K562 (cell line): ENCODE results near the gene PTK7. TPM values are rescaled to one million over a fixed set of nuclear protein-coding genes. Genes with fewer than 3 reads are reported as not detected.
A peak's percentile ranks its signal among the peaks of the same experiment; 100 is the strongest.

Experiments
- ATAC-seq: fragments of 200-7000 bp; cut with Tn5 transposase; 3 replicates; pipeline ENCODE4 v1.9.1; 2020; ENCODE audit warnings: moderate library complexity
- Bru-seq: library from RNA; stranded (reverse); fragments of 400-500 nt; gene quantifications from one replicate; lab custom pipeline; 2021; lab: Mats Ljungman, UMichigan
- BruChase-seq, 2 experiments: library from RNA; stranded (reverse); fragments of 400-500 nt; gene quantifications; one replicate each; lab custom pipeline; 2021; lab: Mats Ljungman, UMichigan
- BruUV-seq: library from RNA; stranded (reverse); fragments of 400-500 nt; replicated peaks from 2 replicates; lab custom pipeline; 2021; lab: Mats Ljungman, UMichigan
- CTCF ChIA-PET: fragments of 300-600 bp; formaldehyde crosslinking; extraction: SDS; loops from one replicate; lab custom pipeline; 2021; ENCODE audit warnings: low intra/inter-chr PET ratio; lab: Yijun Ruan, JAX
- POLR2A ChIA-PET: fragments of 300-600, 350-650 bp; sonication (Branson Sonifier 250); formaldehyde crosslinking; extraction: SDS; loops from one replicate; lab custom pipeline; 2021; ENCODE audit warnings: antibody characterized with exemption, inconsistent platforms; lab: Yijun Ruan, JAX
- DNase-seq, 4 experiments: peaks; one replicate each; pipeline versions ENCODE4 v3.0.0 to v3.0.0-alpha.2; 2011 to 2018; ENCODE audit warnings: low spot score in 3 of 4, mixed read lengths in 3 of 4; ENCODE audit errors: extremely low read depth in 1 of 4
- FAIRE-seq: peaks from 2 replicates; lab custom pipeline; 2011; peaks lifted over from hg19 to GRCh38; lab: Jason Lieb, UNC
- H2AFZ ChIP-seq: 2 replicates; pipeline ENCODE4 v1.6.0; 2011; ENCODE audit warnings: low read depth, low read length, control low read depth, inconsistent platforms
- H3K27ac ChIP-seq: fragments of 200-600 bp; 3 replicates; pipeline ENCODE4 v1.8.0; 2011; ENCODE audit warnings: low read depth, mild to moderate bottlenecking, control low read depth, inconsistent platforms, low read length, moderate library complexity, mixed read lengths; ENCODE audit errors: extremely low read depth
- H3K27me3 ChIP-seq, 2 experiments: fragments of 300-600 bp in 1 of 2; 2 replicates in 1 of 2; 3 replicates in 1 of 2; pipeline versions ENCODE4 v1.6.0 to v1.8.0; 2011; ENCODE audit warnings: inconsistent platforms in 2 of 2, low read length in 2 of 2, mild to moderate bottlenecking in 1 of 2, mixed read lengths in 1 of 2, moderate library complexity in 1 of 2; ENCODE audit not compliant: control insufficient read depth in 2 of 2, insufficient read depth in 2 of 2
- H3K36me3 ChIP-seq: fragments of 300-600 bp; 3 replicates; pipeline ENCODE4 v1.8.0; 2011; ENCODE audit warnings: mild to moderate bottlenecking, low read length, inconsistent platforms; ENCODE audit not compliant: control insufficient read depth, insufficient read depth
- H3K4me1 ChIP-seq, 2 experiments: fragments of 200-600 bp in 1 of 2; replicated peaks in 1 of 2; 2 replicates in 1 of 2; 3 replicates in 1 of 2; pipeline versions ENCODE4 v1.5.1 to v1.8.0; 2011; ENCODE audit warnings: inconsistent platforms in 2 of 2, low read length in 2 of 2, mild to moderate bottlenecking in 1 of 2, mixed read lengths in 1 of 2, moderate library complexity in 1 of 2; ENCODE audit not compliant: control insufficient read depth in 2 of 2, insufficient read depth in 2 of 2
- H3K4me2 ChIP-seq: 2 replicates; pipeline ENCODE4 v1.6.1; 2011; ENCODE audit warnings: low read length, control low read depth, inconsistent platforms, mixed read lengths; ENCODE audit not compliant: insufficient read depth
- H3K4me3 ChIP-seq: fragments of 200-600 bp; sonication (generic), shearing (Covaris generic); 2 replicates; pipeline ENCODE4 v1.5.1; 2016; ENCODE audit warnings: control low read depth, inconsistent platforms
- H3K79me2 ChIP-seq: fragments of 200-600 bp; 3 replicates; pipeline ENCODE4 v1.8.0; 2011; ENCODE audit warnings: low read length, inconsistent platforms; ENCODE audit not compliant: control insufficient read depth, insufficient read depth
- H3K9ac ChIP-seq, 2 experiments: 2 replicates each; pipeline versions ENCODE4 v1.6.0 to v1.6.1; 2011; ENCODE audit warnings: low read depth in 2 of 2, low read length in 2 of 2, control low read depth in 1 of 2, inconsistent platforms in 1 of 2, mild to moderate bottlenecking in 1 of 2, mixed read lengths in 1 of 2; ENCODE audit not compliant: insufficient read depth in 1 of 2
- H3K9me1 ChIP-seq: one replicate; pipeline ENCODE4 v1.6.0; 2011; ENCODE audit warnings: inconsistent platforms, mild to moderate bottlenecking, low read length, moderate library complexity; ENCODE audit not compliant: control insufficient read depth, insufficient read depth
- H3K9me3 ChIP-seq: replicated peaks from 2 replicates; pipeline ENCODE4 v1.5.1; 2011; ENCODE audit warnings: low read depth, low read length, inconsistent platforms; ENCODE audit not compliant: control insufficient read depth, insufficient read depth
- H4K20me1 ChIP-seq: replicated peaks from 2 replicates; pipeline ENCODE4 v1.6.1; 2011; ENCODE audit warnings: low read length, inconsistent platforms, mixed read lengths; ENCODE audit not compliant: control insufficient read depth, insufficient read depth
- CXXC5 ChIP-seq: fragments of 250-450 bp; sonication (Bioruptor Pico); IDR thresholded peaks from 2 replicates; pipeline ENCODE4 v1.8.0; 2022; ENCODE audit warnings: inconsistent platforms, mild to moderate bottlenecking, moderate library complexity
- EGR1 ChIP-seq: fragments of 450-650 bp; conservative IDR thresholded peaks from 2 replicates; pipeline ENCODE4 v1.6.1; 2017; ENCODE audit warnings: mild to moderate bottlenecking
- HNRNPLL ChIP-seq: fragments of 200-400 bp; formaldehyde crosslinking; IDR thresholded peaks from 2 replicates; pipeline ENCODE4 v1.6.1; 2017; ENCODE audit warnings: low read length, low read depth, mild to moderate bottlenecking; ENCODE audit not compliant: poor library complexity, severe bottlenecking
- KDM4B ChIP-seq, 2 experiments: fragments of 450-650 bp in 1 of 2; sonication (generic) in 1 of 2; IDR thresholded peaks; 2 replicates each; pipeline ENCODE4 v1.6.1; 2016 to 2017; ENCODE audit warnings: borderline replicate concordance in 2 of 2, antibody characterized with exemption in 1 of 2, low read depth in 1 of 2, mild to moderate bottlenecking in 1 of 2
- NFXL1 ChIP-seq: fragments of 450-650 bp; formaldehyde crosslinking; IDR thresholded peaks from 2 replicates; pipeline ENCODE4 v1.4.0; 2021; ENCODE audit warnings: mild to moderate bottlenecking
- POLR3A ChIP-seq: IDR thresholded peaks from 2 replicates; pipeline ENCODE4 v1.6.1; 2011; ENCODE audit warnings: borderline replicate concordance, mild to moderate bottlenecking, moderate library complexity; ENCODE audit not compliant: insufficient read length, insufficient read depth; ENCODE audit errors: extremely low read depth
- RB1 ChIP-seq: fragments of 450-650 bp; IDR thresholded peaks from 2 replicates; pipeline ENCODE4 v1.6.1; 2017; ENCODE audit warnings: low read depth, mild to moderate bottlenecking
- RBM34 ChIP-seq: fragments of 200-400 bp; formaldehyde crosslinking; IDR thresholded peaks from 2 replicates; pipeline ENCODE4 v1.6.1; 2018; ENCODE audit warnings: low read length, borderline replicate concordance; ENCODE audit not compliant: insufficient read depth
- UBTF ChIP-seq, 2 experiments: IDR thresholded peaks; 2 replicates each; pipeline ENCODE4 v1.6.1; 2012; ENCODE audit warnings: improper control_type of control experiment in 2 of 2, low read depth in 2 of 2, low read length in 2 of 2, borderline replicate concordance in 1 of 2
- VEZF1 ChIP-seq: fragments of 200-800 bp; sonication (Bioruptor generic); IDR thresholded peaks from 2 replicates; pipeline ENCODE4 v1.6.1; 2017; ENCODE audit warnings: missing genetic modification characterization, missing compliant biosample characterization
- ZBED1 ChIP-seq: IDR thresholded peaks from 2 replicates; pipeline ENCODE4 v1.6.1; 2014
- WGBS: fragments of 100-300 bp; shearing (Covaris generic); methylation state at CpG from one replicate; pipeline ENCODE4 v1.1.6; 2016; ENCODE audit warnings: low coverage, mixed read lengths; ENCODE audit not compliant: insufficient coverage; ENCODE audit errors: missing lambda C conversion rate; 5-methylcytosine and 5-hydroxymethylcytosine counted together
- in situ Hi-C: fragments of 300-500 bp; cut with MboI; formaldehyde crosslinking; loops from 4 replicates; pipeline ENCODE4 v1.15.0; 2018; ENCODE audit warnings: inconsistent platforms, mixed read lengths
- intact Hi-C: fragments of 100-400 bp; cut with micrococcal nuclease; formaldehyde crosslinking; loops from 2 replicates; pipeline ENCODE4 v1.14.2; 2022
- long read RNA-seq, 3 experiments: library from polyadenylated mRNA in 2 of 3; library from RNA in 1 of 3; unstranded in 2 of 3; stranded (forward) in 1 of 3; transcript quantifications; one replicate each; pipeline ENCODE4 v2.0.0, GENCODE V29; 2019 to 2022
- polyA minus RNA-seq, 3 experiments: library from RNA; depleted of rRNA, polyadenylated mRNA; stranded (reverse); fragments of >200 nt; gene quantifications; 2 replicates each; pipeline ENCODE4 v1.2.3, GENCODE V29; 2011
- polyA plus RNA-seq, 8 experiments: library from polyadenylated mRNA; depleted of rRNA in 4 of 8; stranded (reverse) in 5 of 8; unstranded in 3 of 8; fragments of >200 nt; fragmentation: Nextera tagmentation in 2 of 8; fragmentation: Illumina TruSeq in 1 of 8; extraction: Ambion mirVana in 2 of 8; extraction: Trizol in 1 of 8; gene quantifications; 2 replicates each; pipeline versions ENCODE4 v1.2.1 to v1.2.3, GENCODE V29; 2011 to 2014; ENCODE audit warnings: inconsistent platforms in 1 of 8, missing spikeins in 1 of 8
- total RNA-seq, 7 experiments: library from RNA; depleted of rRNA in 6 of 7; stranded (reverse); fragments of >200 nt in 6 of 7; fragmentation: Illumina TruSeq in 2 of 7; extraction: Trizol in 2 of 7; gene quantifications; 2 replicates each; pipeline versions ENCODE4 v1.2.1 to v1.2.3, GENCODE V29; 2011 to 2021; ENCODE audit warnings: low replicate concordance in 1 of 7

PTK7 gene
- 22.2 and 40.3 TPM in 2 replicates for total RNA-seq (2011; cell fraction: chromatin; rRNA removed; ENCODE audit: low replicate concordance)
- 21.8 and 28.2 TPM in 2 replicates for total RNA-seq (2011; cell fraction: nucleolus; rRNA removed)
- 25.1 and 31.5 TPM in 2 replicates for total RNA-seq (2011; cell fraction: nucleoplasm; rRNA removed)
- total RNA-seq (2014; rRNA removed) (4.2 and 5.5 TPM in 2 replicates), total RNA-seq (2014; rRNA removed; fragmentation: Illumina TruSeq; extraction: Trizol) (2.8 and 3.6 TPM in 2 replicates), total RNA-seq (2015; rRNA removed; fragmentation: Illumina TruSeq; extraction: Trizol) (3.8 and 4.5 TPM in 2 replicates), total RNA-seq (2021) (6.8 and 7.3 TPM in 2 replicates), polyA plus RNA-seq (2011; rRNA removed) (5.2 and 11.2 TPM in 2 replicates), polyA plus RNA-seq (2014; fragmentation: Illumina TruSeq; extraction: Trizol) (3.9 and 4.6 TPM in 2 replicates), polyA plus RNA-seq (2014; fragmentation: Nextera tagmentation; extraction: Ambion mirVana) (under 1 TPM; 0.20 to 0.24 TPM), polyA plus RNA-seq (2014; rRNA removed) (4.2 and 4.7 TPM in 2 replicates), polyA minus RNA-seq (2011; rRNA and poly(A)+ RNA removed) (6.3 and 6.5 TPM in 2 replicates), Bru-seq, nascent RNA (percentile 45 among the genes with signal in this experiment), BruChase-seq, experiment 1, labeled RNA remaining after a 2-hour chase (percentile 38 among the genes with signal in this experiment), BruChase-seq, experiment 2, labeled RNA remaining after a 6-hour chase (percentile 39 among the genes with signal in this experiment)
- polyA plus RNA-seq (2011; cell fraction: cytosol; rRNA removed), result 7.6 and 9.5 TPM in 2 replicates
- 20.2 and 31.7 TPM in 2 replicates for polyA plus RNA-seq (2011; cell fraction: nucleus; rRNA removed)
- polyA plus RNA-seq (2012), result 6.4 and 11.6 TPM in 2 replicates
- 6.1 and 9.0 TPM in 2 replicates for polyA minus RNA-seq (2011; cell fraction: cytosol; rRNA and poly(A)+ RNA removed)
- 7.5 and 12.9 TPM in 2 replicates for polyA minus RNA-seq (2011; cell fraction: nucleus; rRNA and poly(A)+ RNA removed)
- long read RNA-seq, experiment 1, full-length matches to known transcripts, result 7 of 12 reads
- long read RNA-seq, experiment 1, partial matches to known transcripts, result 4 of 12 reads
- long read RNA-seq, experiment 1, other reads (novel, unspliced or antisense), result 1 of 12 reads
- long read RNA-seq, experiment 2, full-length matches to known transcripts, result 2 of 5 reads
- long read RNA-seq, experiment 2, partial matches to known transcripts, result 0 of 5 reads
- long read RNA-seq, experiment 2, other reads (novel, unspliced or antisense), result 3 of 5 reads
- long read RNA-seq, experiment 3, partial matches to known transcripts, result 0 of 1 reads
- long read RNA-seq, experiment 3, other reads (novel, unspliced or antisense), result 0 of 1 reads

DNA sequence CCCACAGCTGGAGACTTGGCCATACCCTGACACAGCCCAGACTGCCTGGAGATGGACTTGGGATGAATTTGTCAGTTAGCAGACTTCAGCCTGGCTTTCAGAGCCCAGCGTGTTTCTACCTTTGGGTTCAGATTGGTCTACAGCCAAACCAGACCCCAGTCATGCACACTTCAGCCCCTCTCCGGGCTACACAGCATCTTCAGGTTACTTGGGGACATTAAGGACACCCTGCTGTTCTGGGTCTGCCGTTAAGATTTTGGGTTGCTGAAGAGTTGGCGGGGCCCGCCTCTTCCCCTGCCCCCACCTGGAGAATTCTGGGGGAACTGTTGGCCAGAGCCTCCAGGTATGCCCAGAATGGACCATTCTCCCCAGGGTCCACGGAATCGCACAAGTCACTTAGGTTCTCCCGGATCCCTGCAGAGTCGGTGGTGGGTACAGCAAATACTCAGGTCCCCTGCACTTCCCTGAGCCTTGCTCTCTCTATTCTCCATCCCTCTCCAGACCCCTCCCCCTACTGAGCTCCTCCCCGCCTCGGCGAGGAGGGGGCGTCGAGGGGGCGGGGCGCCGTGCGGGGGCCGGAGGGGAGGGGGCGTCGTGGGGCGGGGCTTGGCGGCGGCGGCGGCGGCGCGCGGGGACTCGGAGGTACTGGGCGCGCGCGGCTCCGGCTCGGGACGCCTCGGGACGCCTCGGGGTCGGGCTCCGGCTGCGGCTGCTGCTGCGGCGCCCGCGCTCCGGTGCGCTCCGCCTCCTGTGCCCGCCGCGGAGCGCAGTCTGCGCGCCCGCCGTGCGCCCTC lies at the start of gene PTK7:
Gene PTK7 (plus strand): TSS at position 645 of the 794 bp plus-strand sequence. CDS start 175 bp downstream, outside the sequence.
- 0 out of 2 replicates have a peak, but pooled peaks cover 2% of the 10 kb centered on the region for H4K20me1 ChIP-seq
- DNase-seq (peak; percentile 62 to 93 (median 79)), ATAC-seq (peak; percentile 78), FAIRE-seq (peak; percentile 44)
- peak within 1 kb of the TSS; percentile 53 for H3K4me3 ChIP-seq
- 22% methylated on average over 19 of the region's 60 CpGs for WGBS
- peak within 1 kb of the TSS; percentile 88 for H2AFZ ChIP-seq
- intact Hi-C loops, result no loop called here
- ChIA-PET CTCF (no interaction called here), POLR2A (interaction anchor here (0.6 to 1.7 kb wide), 5 partner anchors 9 to 92 kb away, joined by 3 to 4 read pairs (median 3); partner anchors contain the start of gene PPP2R5D)
- in situ Hi-C loops, result no loop called here
- no peaks in the 10 kb centered on the region for H3K9me1 ChIP-seq
- no peaks in the 10 kb centered on the region for H3K9me3 ChIP-seq
- no peak within 1 kb of the TSS for H3K27ac ChIP-seq
- H3K79me2 ChIP-seq, result no peaks in the 10 kb centered on the region
- peaks cover 1 to 19% of the 10 kb centered on the region in 2 experiments; a peak in 4 of 5 replicates for H3K4me1 ChIP-seq
- no peaks in the 10 kb centered on the region for H3K36me3 ChIP-seq
- H3K4me2 ChIP-seq, result peak within 1 kb of the TSS; percentile 63
- peaks cover 2 to 8% of the 10 kb centered on the region in 2 experiments; a peak in 2 of 5 replicates for H3K27me3 ChIP-seq
- peak within 1 kb of the TSS; percentile 33 to 90; a peak in 3 of 4 replicates for H3K9ac ChIP-seq
- no TSS peak for BruUV-seq
- TF ChIP-seq RBM34 (no peak), EGR1 (peak; percentile 59), CXXC5 (CRISPR knock-in tag) (peak; percentile 46), HNRNPLL (peak; percentile 81), POLR3A (no peak), UBTF (IDR thresholded peaks at IDR 0.05; ENCODE audit: borderline replicate concordance in 1 of 2, low read depth in 2 of 2, low read length in 2 of 2) (peak in 1 of 2 experiments; percentile 76; a peak in 1 of 4 replicates), NFXL1 (no peak), KDM4B (IDR thresholded peaks at IDR 0.05; ENCODE audit: borderline replicate concordance in 2 of 2, low read depth in 1 of 2) (no peak), VEZF1 (CRISPR knock-in tag) (peak; percentile 87), RB1 (peak; percentile 43; the same call in 1 of the 2 replicates), ZBED1 (0 out of 2 replicates have a peak, but pooled peaks have one; percentile 34)
